ENCODE data around the gene KIF25. TPM values are rescaled to one million over a fixed set of nuclear protein-coding genes. Genes with fewer than 3 reads are reported as not detected.

KIF25 gene
- total and polyA plus RNA-seq, 9 donors = 0.32 to 1.2 (median 0.74) TPM; not detected in 4

DNA sequence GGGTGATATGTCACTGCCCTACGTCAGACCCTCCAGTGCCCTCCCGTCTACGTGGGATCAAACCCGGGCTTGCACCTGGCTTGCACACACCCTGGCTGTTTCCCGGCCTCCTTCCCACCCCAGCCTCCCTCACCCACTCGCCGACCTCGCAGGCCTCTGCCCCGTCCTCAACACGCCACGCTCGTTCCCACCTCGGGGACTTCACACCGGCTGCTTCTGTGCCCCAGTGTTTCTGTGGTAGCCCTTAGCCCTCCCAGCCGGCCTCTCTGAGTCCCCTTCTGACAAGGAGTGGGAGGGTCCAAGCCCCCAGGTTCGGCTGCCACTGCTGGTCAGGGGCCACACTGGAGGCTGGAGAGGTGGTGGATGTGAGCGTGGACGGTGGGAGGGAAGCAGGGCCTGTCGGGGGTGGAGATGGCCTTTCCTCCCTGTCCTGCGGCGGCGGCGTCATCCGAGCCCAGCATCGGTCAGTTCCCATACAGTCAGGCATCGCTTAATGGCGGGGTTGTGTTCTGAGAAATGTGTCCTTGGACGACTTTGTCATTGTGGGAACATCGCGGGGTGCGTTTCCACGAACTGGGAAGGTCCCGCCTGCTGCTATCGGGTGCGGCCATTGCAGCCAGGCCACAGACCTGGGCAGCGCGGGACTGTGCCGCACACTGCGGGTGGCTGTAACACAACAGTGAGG is 11.4 kb upstream of the KIF25 start:
- TF ChIP-seq, protein P1, sequence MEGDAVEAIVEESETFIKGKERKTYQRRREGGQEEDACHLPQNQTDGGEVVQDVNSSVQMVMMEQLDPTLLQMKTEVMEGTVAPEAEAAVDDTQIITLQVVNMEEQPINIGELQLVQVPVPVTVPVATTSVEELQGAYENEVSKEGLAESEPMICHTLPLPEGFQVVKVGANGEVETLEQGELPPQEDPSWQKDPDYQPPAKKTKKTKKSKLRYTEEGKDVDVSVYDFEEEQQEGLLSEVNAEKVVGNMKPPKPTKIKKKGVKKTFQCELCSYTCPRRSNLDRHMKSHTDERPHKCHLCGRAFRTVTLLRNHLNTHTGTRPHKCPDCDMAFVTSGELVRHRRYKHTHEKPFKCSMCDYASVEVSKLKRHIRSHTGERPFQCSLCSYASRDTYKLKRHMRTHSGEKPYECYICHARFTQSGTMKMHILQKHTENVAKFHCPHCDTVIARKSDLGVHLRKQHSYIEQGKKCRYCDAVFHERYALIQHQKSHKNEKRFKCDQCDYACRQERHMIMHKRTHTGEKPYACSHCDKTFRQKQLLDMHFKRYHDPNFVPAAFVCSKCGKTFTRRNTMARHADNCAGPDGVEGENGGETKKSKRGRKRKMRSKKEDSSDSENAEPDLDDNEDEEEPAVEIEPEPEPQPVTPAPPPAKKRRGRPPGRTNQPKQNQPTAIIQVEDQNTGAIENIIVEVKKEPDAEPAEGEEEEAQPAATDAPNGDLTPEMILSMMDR (IDR thresholded peaks at IDR 0.05) = no peak
- TF ChIP-seq POLR2A (IDR thresholded peaks at IDR 0.05) = no peak
- DNase-seq = no peak
- Histone ChIP-seq H3K4me1 (ENCODE audit: insufficient read depth) (no peaks in the 10 kb centered on the region), H3K9me3 (no peaks in the 10 kb centered on the region), H3K4me3 (no peak overlapping the region), H3K36me3 (no peaks in the 10 kb centered on the region), H3K27ac (no peak overlapping the region), H3K27me3 (no peaks in the 10 kb centered on the region)
- 94 to 96% (median 95%) methylated on average over 39 of the region's 39 CpGs for WGBS, 3 donors
- intact Hi-C loops (cut with DNase I) = no loop called here

DNA sequence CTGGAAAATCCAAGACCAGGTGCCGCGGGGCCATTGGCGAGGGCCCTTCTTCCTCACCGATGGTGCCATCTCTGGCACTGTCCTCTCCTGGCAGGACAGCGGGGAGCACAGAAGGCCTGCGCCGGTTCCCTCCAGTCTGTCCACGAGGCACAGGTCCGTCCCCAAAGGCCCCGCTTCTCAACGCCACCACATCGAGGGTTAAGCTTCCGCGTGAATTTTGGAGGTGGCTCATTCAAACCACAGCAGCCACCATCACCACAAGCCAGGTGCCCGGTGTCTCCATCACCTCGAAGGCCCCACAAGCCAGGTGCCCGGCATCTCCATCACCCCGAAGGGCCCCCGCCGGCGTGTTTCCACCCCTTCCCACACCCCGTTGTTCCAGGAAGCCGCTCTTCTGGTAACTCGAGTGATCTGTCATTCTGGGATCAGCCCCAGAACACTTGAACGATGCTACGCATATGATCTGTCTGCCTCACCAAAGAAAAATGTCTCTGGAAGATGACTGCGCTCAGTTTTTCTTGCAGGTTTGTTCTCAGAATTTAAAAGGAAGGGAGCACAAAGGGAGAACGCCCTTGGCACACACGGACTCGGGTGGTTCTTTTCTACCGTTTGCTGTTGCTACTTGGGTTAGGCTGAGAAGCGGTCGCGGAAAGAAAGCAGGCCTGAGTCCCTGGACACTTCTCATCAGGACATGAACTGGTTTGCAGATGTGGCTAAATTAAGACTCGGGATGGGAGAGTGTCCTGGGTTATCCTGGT is 9.9 kb upstream of the KIF25 start:
- Histone ChIP-seq H3K27me3 (no peaks in the 10 kb centered on the region), H3K9me3 (no peaks in the 10 kb centered on the region), H3K4me3 (no peak overlapping the region), H3K36me3 (no peaks in the 10 kb centered on the region), H3K4me1 (ENCODE audit: insufficient read depth) (no peaks in the 10 kb centered on the region), H3K27ac (no peak overlapping the region)
- no peak for DNase-seq
- TF ChIP-seq EP300 (IDR thresholded peaks at IDR 0.05) = no peak
- TF ChIP-seq, protein P1 (IDR thresholded peaks at IDR 0.05) = no peak
- no peak for TF ChIP-seq POLR2A (IDR thresholded peaks at IDR 0.05)
- intact Hi-C loops (cut with DNase I) = no loop called here
- 93 to 94% (median 94%) methylated on average over 35 of the region's 35 CpGs for WGBS, 3 donors

DNA sequence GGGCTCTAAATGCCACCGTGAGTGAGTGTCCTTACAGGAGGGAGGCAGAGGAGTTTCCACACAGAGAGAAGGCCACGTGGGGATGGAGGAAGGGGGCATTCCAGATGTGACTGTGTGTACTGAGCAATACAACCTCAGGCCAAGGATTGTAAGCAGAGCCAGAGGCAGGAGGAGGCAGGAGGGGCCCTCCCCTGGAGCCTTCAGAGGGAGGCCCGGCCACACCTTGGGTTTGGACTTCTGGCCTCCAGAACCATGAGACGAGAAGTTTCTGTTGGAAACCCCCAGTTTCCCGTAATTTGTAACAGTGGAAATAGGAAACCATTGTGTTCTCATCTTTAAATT is 9.3 kb upstream of the KIF25 start:
- no peak for DNase-seq
- 70 to 85% (median 81%) methylated on average over 5 of the region's 5 CpGs for whole genome bisulfite sequencing, 3 donors
- TF ChIP-seq EP300 (IDR thresholded peaks at IDR 0.05) (no peak), POLR2A (IDR thresholded peaks at IDR 0.05) (no peak)
- TF ChIP-seq, protein P1 (IDR thresholded peaks at IDR 0.05) = no peak
- Histone ChIP-seq H3K27ac (no peak overlapping the region), H3K4me3 (no peak overlapping the region), H3K4me1 (ENCODE audit: insufficient read depth) (no peaks in the 10 kb centered on the region), H3K27me3 (no peaks in the 10 kb centered on the region), H3K9me3 (no peaks in the 10 kb centered on the region), H3K36me3 (no peaks in the 10 kb centered on the region)
- intact Hi-C loops (cut with DNase I) = no loop called here

DNA sequence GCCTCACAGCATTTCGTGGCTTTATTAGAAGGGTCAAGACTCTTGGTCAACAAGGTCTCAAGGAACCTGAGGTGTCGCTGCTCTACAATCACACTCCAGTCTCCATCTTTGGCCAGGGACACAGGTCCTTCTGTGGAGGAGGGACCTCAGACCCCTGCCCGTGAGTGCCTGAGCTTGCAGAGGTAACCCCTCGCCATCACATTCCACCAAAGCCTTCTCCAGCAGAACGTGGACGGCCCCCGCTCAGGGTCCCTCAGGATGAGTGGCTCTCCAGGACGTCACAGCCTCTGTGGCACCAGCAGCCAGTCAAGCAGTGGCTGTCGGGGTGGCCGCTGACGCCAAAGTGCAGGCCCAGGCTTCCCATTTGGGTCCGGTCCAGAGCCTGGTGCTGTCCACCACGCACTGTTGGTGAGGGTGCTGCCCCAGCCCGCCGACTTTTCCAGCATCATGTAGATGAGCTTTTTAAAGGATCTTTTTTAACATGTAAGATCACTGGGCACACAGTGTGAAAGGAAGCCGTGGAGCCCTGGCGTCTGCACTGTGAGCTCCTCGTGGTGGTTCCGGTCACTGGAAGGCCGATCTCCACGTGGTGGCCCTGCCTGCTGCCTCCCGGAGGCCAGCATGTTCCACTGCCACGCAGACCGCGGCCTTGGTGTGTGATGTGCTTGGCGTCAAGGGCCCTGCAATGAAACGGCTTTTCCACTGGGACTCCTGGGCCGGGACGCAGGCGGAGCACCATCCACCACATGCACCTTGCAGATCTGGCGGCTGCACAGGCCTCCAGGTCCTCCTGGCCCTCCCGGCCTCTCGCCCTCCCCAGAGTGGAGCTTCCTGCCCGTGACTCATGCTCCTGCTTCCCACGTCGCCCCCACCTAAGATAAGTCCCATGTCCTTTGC is 8.3 kb upstream of the KIF25 start:
- WGBS, 3 donors = 93 to 96% (median 94%) methylated on average over 36 of the region's 36 CpGs
- Histone ChIP-seq H3K27ac (no peak overlapping the region), H3K4me1 (ENCODE audit: insufficient read depth) (no peaks in the 10 kb centered on the region), H3K36me3 (no peaks in the 10 kb centered on the region), H3K27me3 (no peaks in the 10 kb centered on the region), H3K4me3 (no peak overlapping the region), H3K9me3 (no peaks in the 10 kb centered on the region)
- TF ChIP-seq EP300 (IDR thresholded peaks at IDR 0.05) = no peak
- TF ChIP-seq, protein P1 (IDR thresholded peaks at IDR 0.05) = no peak
- TF ChIP-seq POLR2A (IDR thresholded peaks at IDR 0.05) = no peak
- intact Hi-C loops (cut with DNase I) = no loop called here
- no peak for DNase-seq

All from ovary (tissue), 9 donors.